Keratinocyte (primary cell): ENCODE data around the gene TMEM42.

Source experiments
- CTCF ChIP-seq, 3 experiments: IDR thresholded peaks in 1 of 3; conservative IDR thresholded peaks in 1 of 3; optimal IDR thresholded peaks in 1 of 3; 2 replicates in 2 of 3; 3 replicates in 1 of 3; pipeline versions ENCODE3 to v1.5.1; 2011; ENCODE audit warnings: low read length in 3 of 3, mild to moderate bottlenecking in 3 of 3, moderate library complexity in 2 of 3, control low read depth in 1 of 3, inconsistent platforms in 1 of 3; ENCODE audit not compliant: insufficient read depth in 2 of 3; ENCODE audit errors: extremely low read depth in 1 of 3
- EZH2 ChIP-seq: IDR thresholded peaks from one replicate; pipeline ENCODE4 v1.6.1; 2012; ENCODE audit warnings: inconsistent platforms, mild to moderate bottlenecking, low read length, moderate library complexity

- TF ChIP-seq CTCF (optimal IDR thresholded peaks at IDR 0.05 in 1 of 3, IDR thresholded peaks at IDR 0.05 in 1 of 3, conservative IDR thresholded peaks at IDR 0.05 in 1 of 3; ENCODE audit: extremely low read depth in 1 of 3, insufficient read depth in 2 of 3, low read length in 3 of 3) (no peak), EZH2 (no peak)
Observed at GRCh38 chr3:44845528-44846520, 15.9 kb upstream of the TMEM42 start.
